SH-SY5Y (cell line): ENCODE data around the gene ADGRA3.

Source experiments
- GATA2 ChIP-seq: IDR thresholded peaks from 2 replicates; pipeline ENCODE4 v1.6.1; 2011; ENCODE audit warnings: mild to moderate bottlenecking, low read depth, low read length
- GATA3 ChIP-seq: IDR thresholded peaks from 2 replicates; pipeline ENCODE4 v1.6.1; 2011; ENCODE audit warnings: low read depth, mild to moderate bottlenecking, low read length, moderate library complexity

GRCh38 chr4:22488106-22488505 lies 27.8 kb downstream of the ADGRA3 start:
- TF ChIP-seq GATA2 = no peak
- TF ChIP-seq GATA3 = no peak
